Lower leg skin (tissue), 4 donors: Measurements from ENCODE around the gene CPN1. TPM values are rescaled to one million over a fixed set of nuclear protein-coding genes. Genes with fewer than 3 reads are reported as not detected.

ENCODE experiments used
- DNase-seq, 2 donors: peaks; one replicate each; pipeline ENCODE4 v3.0.0-alpha.2; 2019; ENCODE audit warnings: low spot score in 2 of 2
- H3K4me3 ChIP-seq: fragments of 200-600 bp; sonication (generic); 2 replicates; pipeline ENCODE4 v1.5.1; 2017; ENCODE audit warnings: mild to moderate bottlenecking, low read depth; ENCODE audit not compliant: poor library complexity, severe bottlenecking
- CTCF ChIP-seq, 3 donors: fragments of 450-650 bp; IDR thresholded peaks; one replicate each; pipeline ENCODE4 v1.5.1; 2016; ENCODE audit warnings: antibody characterized with exemption in 3 of 3, mild to moderate bottlenecking in 3 of 3, moderate library complexity in 2 of 3
- POLR2A ChIP-seq, 2 donors: fragments of 450-650 bp; IDR thresholded peaks; one replicate each; pipeline ENCODE4 v1.6.1; 2016 to 2017; ENCODE audit warnings: antibody characterized with exemption in 2 of 2, mild to moderate bottlenecking in 1 of 2, moderate library complexity in 1 of 2
- WGBS, 2 donors: methylation state at CpG; one replicate each; pipeline ENCODE4 v1.1.5; 2018; 5-methylcytosine and 5-hydroxymethylcytosine counted together
- intact Hi-C: fragments of 100-400 bp; cut with DNase I; formaldehyde crosslinking; loops from one replicate; pipeline ENCODE4 v1.15.0; 2023; ENCODE audit warnings: low total_unique reads
- total RNA-seq, 4 donors: library from RNA; depleted of rRNA; stranded (reverse); fragments of >200 nt; gene quantifications; one replicate each; pipeline ENCODE4 v1.1.0, GENCODE V29; 2016

CPN1 gene
- total RNA-seq, 4 donors from 2014 or later, result not detected

- no peak overlapping the region for H3K4me3 ChIP-seq
- TF ChIP-seq POLR2A (IDR thresholded peaks at IDR 0.05), result no peak
- TF ChIP-seq CTCF (IDR thresholded peaks at IDR 0.05), result no peak
- 66 to 67% methylated on average over 3 of the region's 3 CpGs for WGBS, 2 donors
- intact Hi-C loops, result no loop called here
- no peak for DNase-seq
These were observed 86.0 kb downstream of the CPN1 start for GRCh38 chr10:99995713-99996112.

- no peak for TF ChIP-seq POLR2A (IDR thresholded peaks at IDR 0.05)
- TF ChIP-seq CTCF (IDR thresholded peaks at IDR 0.05), result no peak
- intact Hi-C loops, result no loop called here
- no peak overlapping the region for H3K4me3 ChIP-seq
- WGBS, 2 donors, result 68 to 85% methylated on average over 3 of the region's 3 CpGs
- DNase-seq, result no peak
These were observed 86.4 kb downstream of the CPN1 start for GRCh38 chr10:99995269-99995668.

GRCh38 chr10:99994801-99995200, 86.9 kb downstream of the CPN1 start:
- 87 to 93% methylated on average over 5 of the region's 5 CpGs for whole genome bisulfite sequencing, 2 donors
- DNase-seq, result no peak
- intact Hi-C loops, result no loop called here
- H3K4me3 ChIP-seq, result no peak overlapping the region
- TF ChIP-seq CTCF (IDR thresholded peaks at IDR 0.05) (no peak), POLR2A (IDR thresholded peaks at IDR 0.05) (no peak)

GRCh38 chr10:99993701-99994689, 87.7 kb downstream of the CPN1 start:
- DNase-seq, result peak; percentile 75 to 90
- WGBS, 2 donors, result 55 to 56% methylated on average over 8 of the region's 8 CpGs
- intact Hi-C loops, result no loop called here

More at GRCh38 chr10:99993701-99994689, 87.7 kb downstream of the CPN1 start:
- H3K4me3 ChIP-seq, result no peak overlapping the region
- TF ChIP-seq CTCF (IDR thresholded peaks at IDR 0.05), result no peak
- no peak for TF ChIP-seq POLR2A (IDR thresholded peaks at IDR 0.05)

Other genes starting within 250 kb of the CPN1 start
- gene DNMBP, start 71.9 kb downstream of the CPN1 start, total RNA-seq, result 10 to 100 TPM; 39.8 to 78.0 (median 61.9) TPM
- gene ERLIN1, start 104.2 kb upstream of the CPN1 start, total RNA-seq, result 10 to 100 TPM; 23.0 to 36.9 (median 35.1) TPM
- 10 to 100 TPM; 12.5 to 16.0 (median 13.7) TPM for gene CHUK, start 147.7 kb upstream of the CPN1 start, total RNA-seq
- 10 to 100 TPM; 11.9 to 30.5 (median 18.0) TPM for gene CWF19L1, start 185.8 kb upstream of the CPN1 start, total RNA-seq
- gene BLOC1S2, start 204.8 kb upstream of the CPN1 start, total RNA-seq, result 10 to 100 TPM; 33.4 to 51.1 (median 38.0) TPM
- not detected for gene PKD2L1, start 248.4 kb upstream of the CPN1 start, total RNA-seq